Measurements from ENCODE around the gene TSR3.

TSR3 gene

GRCh38 chr16:1308977-1309885 is 42.4 kb downstream of the TSR3 start, which contains the start of gene UBE2I:
Gene UBE2I, plus strand, starts transcription at chr16:1309636. Its CDS starts 4,395 bp downstream, at chr16:1314031.
- TF ChIP-seq, protein P1, sequence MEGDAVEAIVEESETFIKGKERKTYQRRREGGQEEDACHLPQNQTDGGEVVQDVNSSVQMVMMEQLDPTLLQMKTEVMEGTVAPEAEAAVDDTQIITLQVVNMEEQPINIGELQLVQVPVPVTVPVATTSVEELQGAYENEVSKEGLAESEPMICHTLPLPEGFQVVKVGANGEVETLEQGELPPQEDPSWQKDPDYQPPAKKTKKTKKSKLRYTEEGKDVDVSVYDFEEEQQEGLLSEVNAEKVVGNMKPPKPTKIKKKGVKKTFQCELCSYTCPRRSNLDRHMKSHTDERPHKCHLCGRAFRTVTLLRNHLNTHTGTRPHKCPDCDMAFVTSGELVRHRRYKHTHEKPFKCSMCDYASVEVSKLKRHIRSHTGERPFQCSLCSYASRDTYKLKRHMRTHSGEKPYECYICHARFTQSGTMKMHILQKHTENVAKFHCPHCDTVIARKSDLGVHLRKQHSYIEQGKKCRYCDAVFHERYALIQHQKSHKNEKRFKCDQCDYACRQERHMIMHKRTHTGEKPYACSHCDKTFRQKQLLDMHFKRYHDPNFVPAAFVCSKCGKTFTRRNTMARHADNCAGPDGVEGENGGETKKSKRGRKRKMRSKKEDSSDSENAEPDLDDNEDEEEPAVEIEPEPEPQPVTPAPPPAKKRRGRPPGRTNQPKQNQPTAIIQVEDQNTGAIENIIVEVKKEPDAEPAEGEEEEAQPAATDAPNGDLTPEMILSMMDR (IDR thresholded peaks at IDR 0.05; ENCODE audit: control extremely low read depth, extremely low read depth, low read depth, missing control alignments): no peak
- ChIA-PET POLR2A (interaction anchor here (0.6 kb wide), 1 partner anchor 671 kb away, joined by 3 read pairs; no protein-coding TSS in a partner anchor), CTCF (interaction anchor here (1.0 to 1.2 kb wide), 2 partner anchors 8 to 37 kb away, joined by 3 read pairs; no protein-coding TSS in a partner anchor)
- peak; percentile 94 for DNase-seq (ENCODE audit: extremely low spot score)

GRCh38 chr16:1308036-1308976 is 43.4 kb downstream of the TSR3 start:
- TF ChIP-seq, protein P1 (IDR thresholded peaks at IDR 0.05; ENCODE audit: control extremely low read depth, extremely low read depth, low read depth, missing control alignments): no peak
- ChIA-PET POLR2A (interaction anchor here (0.6 kb wide), 1 partner anchor 672 kb away, joined by 3 read pairs; no protein-coding TSS in a partner anchor), CTCF (interaction anchor here (1.2 kb wide), 1 partner anchor 38 kb away, joined by 3 read pairs; no protein-coding TSS in a partner anchor)
- DNase-seq (ENCODE audit: extremely low spot score): no peak

DNA sequence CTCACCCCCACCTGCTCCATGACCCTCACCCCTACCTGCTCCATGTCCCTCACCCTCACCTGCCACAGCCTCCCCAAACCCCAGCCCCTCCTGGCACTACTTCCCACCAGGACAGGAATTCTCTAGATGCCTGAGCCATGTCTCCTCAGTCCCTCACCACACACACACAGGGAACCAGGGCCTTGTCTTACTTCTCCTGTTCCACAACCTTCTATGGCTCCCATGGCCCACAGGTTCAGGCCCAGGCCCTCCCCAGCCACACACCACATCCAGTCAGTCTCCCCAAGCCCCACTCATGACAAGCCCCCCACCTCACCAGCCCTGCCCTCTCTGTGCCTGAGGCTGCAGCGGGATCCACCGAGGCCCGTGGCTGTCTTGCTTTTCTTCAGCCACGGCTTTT is 45.3 kb downstream of the TSR3 start:
- CTCF ChIA-PET: interaction anchor here (1.0 kb wide), 1 partner anchor 9 kb away, joined by 3 read pairs; no protein-coding TSS in a partner anchor
- no peak for DNase-seq (ENCODE audit: extremely low spot score)
- TF ChIP-seq, protein P1 (IDR thresholded peaks at IDR 0.05; ENCODE audit: control extremely low read depth, extremely low read depth, low read depth, missing control alignments): no peak
- POLR2A ChIA-PET: no interaction called here

DNA sequence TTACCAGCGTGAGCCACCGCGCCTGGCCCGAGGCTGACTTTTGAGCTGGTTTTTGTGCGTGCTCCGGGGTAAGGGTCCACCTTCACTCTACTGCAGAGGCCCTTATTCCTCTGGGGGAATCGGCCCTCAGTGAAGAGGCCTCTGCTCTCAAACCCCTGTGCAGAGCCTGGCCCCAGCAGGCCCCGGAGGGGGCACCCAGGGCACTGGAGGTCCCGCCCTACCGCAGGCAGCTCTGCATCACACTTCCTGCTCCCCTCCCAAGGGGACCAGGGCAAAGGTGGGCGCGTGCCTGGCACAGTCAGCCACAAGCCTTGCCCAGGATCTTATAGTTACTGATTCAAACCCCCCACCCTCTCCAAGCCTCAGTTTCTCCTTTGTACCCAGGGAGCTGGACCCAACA is 45.9 kb downstream of the TSR3 start:
- POLR2A ChIA-PET: no interaction called here
- TF ChIP-seq, protein P1 (IDR thresholded peaks at IDR 0.05; ENCODE audit: control extremely low read depth, extremely low read depth, low read depth, missing control alignments): no peak

DNA sequence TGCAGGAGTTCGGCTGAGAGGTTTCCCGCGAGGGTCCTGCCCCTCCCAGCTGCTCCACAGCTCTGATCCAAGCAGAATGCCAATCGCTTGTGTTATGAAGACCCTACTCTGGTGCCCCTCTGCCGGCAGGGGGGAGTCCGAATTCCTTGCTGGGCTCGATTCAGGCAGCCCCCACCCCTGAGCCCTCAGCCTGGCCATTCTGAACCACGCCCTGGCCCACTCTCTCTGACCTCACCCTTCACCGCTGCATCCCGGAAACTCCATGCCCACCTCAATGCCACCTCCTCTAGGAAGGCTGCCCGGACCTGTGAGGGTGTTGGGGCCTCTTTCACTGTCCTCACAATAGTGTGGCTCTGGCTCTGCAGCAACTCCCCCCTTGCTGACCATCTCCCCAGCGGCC is 50.1 kb downstream of the TSR3 start:
- no peak for DNase-seq (ENCODE audit: extremely low spot score)
- CTCF ChIA-PET: interaction anchor here (0.8 to 3.8 kb wide), 9 partner anchors 8 to 110 kb away, joined by 3 to 13 read pairs (median 4); partner anchors contain the start of gene UBE2I
- TF ChIP-seq, protein P1 (IDR thresholded peaks at IDR 0.05; ENCODE audit: control extremely low read depth, extremely low read depth, low read depth, missing control alignments): no peak
- POLR2A ChIA-PET: no interaction called here

More for the DNA sequence above, 45.9 kb downstream of the TSR3 start:
- DNase-seq (ENCODE audit: extremely low spot score): no peak
- CTCF ChIA-PET: interaction anchor here (1.0 to 1.5 kb wide), 3 partner anchors 9 to 232 kb away, joined by 3 read pairs; no protein-coding TSS in a partner anchor

Measured in GM10248 (cell line).